GM18951 (cell line): ENCODE measurements around the gene PPP1R15B.

Experiments used
- POLR2A ChIP-seq: IDR thresholded peaks from 4 replicates; pipeline ENCODE4 v1.6.1; 2011; ENCODE audit warnings: mild to moderate bottlenecking; ENCODE audit not compliant: insufficient read length, insufficient read depth; ENCODE audit errors: extremely low read depth
- in situ Hi-C: fragments of 300-500 bp; cut with MboI; formaldehyde crosslinking; loops from one replicate; pipeline ENCODE4 v1.12.0; 2022; ENCODE audit warnings: low sequenced_read_pairs, mixed read lengths, inconsistent platforms; ENCODE audit not compliant: unreplicated experiment

The PPP1R15B gene

DNA sequence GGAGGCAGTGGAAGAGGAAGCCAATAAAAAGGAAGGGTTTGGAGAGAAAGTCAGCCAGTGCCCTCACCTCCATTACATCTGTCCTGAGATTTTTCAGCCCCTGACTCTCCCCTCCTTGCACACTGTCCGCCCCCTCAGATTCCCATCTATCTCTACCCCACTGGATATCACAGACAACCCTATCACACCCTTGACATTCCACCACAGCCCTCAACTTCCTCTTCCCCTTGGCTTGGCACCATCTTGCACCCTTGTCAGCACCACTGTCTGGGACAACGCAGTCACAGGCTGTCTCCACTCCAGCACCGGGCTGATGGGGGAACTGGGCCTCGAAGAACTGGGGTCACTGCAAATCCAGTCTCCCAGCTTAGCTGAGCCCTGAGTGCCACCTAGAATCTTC lies 37.7 kb downstream of the PPP1R15B start:
- no peak for TF ChIP-seq POLR2A
- in situ Hi-C loops: loop anchor here (10.0 to 25.0 kb wide), 2 partner anchors 209 to 512 kb away; partner anchors contain the start of genes REN and SNRPE

DNA sequence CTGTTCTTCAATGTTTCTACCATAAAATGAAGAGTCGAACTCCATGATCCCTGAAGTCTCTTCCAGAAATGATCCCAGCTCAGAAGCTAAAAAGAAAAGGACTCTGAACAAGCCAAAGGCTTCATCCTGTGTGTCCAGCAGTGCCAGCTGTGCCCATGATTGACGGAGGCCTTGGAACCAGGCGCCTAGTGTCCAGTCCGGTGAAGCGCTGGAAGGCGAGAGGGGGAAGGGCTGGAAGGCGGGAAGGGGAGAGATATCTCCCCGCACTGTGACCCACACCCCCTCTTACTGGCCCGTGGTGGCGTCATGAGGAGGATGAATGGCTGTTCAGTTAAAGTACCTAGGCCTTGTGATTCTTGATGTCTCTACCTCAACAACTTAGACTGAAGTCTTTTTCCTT lies 41.4 kb downstream of the PPP1R15B start:
- in situ Hi-C loops: loop anchor here (10.0 to 25.0 kb wide), 2 partner anchors 205 to 508 kb away; partner anchors contain the start of genes REN and SNRPE
- no peak for TF ChIP-seq POLR2A

DNA sequence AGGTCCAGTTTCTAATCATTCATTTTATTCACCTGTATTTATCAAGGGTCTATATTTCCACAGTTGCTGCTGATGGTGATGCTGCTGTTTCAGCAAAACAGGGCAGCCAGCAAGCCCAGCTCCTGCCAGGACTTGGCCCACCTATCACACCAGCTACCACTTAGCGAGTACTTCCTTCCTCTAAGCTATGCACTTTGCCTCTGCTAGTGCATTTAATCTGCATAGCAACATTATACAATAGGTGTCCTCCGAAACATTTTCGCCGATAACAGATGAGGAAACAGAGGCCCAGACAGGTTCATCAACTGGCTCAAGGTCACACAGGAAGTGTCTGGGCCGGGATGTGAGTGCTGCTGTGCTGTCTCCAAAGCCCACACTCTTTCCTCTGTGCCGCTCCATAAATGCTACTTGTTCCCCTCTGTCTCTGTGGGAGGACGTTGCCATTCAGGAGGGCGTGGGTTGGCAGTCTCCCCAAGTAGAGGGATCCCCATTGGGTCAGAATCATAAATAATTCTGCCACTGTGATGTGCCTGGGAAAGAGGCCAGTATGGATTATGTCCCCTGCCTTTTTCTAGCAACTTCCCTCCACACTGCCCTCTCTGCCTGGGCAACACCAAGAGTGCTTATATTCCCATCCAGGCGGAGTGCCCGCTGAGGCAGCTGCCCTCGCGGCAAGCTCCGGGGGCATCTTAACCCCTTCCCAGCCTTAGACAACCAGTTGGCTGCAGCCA lies 42.5 kb downstream of the PPP1R15B start:
- TF ChIP-seq POLR2A: no peak
- in situ Hi-C loops: loop anchor here (25.0 kb wide), 1 partner anchor 507 kb away; the partner anchor contains the start of gene SNRPE

DNA sequence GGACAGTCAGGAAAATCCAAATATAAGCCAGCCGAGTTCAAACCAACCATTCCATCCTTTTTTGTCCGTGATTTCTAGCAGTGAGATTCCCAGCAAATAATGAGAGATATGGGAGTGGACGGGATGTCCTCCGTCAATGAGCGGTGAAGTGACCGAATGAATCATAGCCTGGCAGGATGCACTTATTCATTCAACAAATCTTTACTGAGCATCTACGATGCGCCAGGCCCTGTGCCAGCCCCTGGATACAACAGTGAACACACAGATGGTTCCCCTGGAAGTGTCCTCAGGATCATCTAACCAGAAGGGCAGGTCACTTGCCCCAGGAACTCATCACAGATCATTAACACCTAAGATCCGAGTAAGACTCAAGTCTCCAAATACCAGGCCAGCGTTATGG lies 43.7 kb downstream of the PPP1R15B start:
- TF ChIP-seq POLR2A: no peak
- in situ Hi-C loops: loop anchor here (25.0 kb wide), 1 partner anchor 506 kb away; the partner anchor contains the start of gene SNRPE

DNA sequence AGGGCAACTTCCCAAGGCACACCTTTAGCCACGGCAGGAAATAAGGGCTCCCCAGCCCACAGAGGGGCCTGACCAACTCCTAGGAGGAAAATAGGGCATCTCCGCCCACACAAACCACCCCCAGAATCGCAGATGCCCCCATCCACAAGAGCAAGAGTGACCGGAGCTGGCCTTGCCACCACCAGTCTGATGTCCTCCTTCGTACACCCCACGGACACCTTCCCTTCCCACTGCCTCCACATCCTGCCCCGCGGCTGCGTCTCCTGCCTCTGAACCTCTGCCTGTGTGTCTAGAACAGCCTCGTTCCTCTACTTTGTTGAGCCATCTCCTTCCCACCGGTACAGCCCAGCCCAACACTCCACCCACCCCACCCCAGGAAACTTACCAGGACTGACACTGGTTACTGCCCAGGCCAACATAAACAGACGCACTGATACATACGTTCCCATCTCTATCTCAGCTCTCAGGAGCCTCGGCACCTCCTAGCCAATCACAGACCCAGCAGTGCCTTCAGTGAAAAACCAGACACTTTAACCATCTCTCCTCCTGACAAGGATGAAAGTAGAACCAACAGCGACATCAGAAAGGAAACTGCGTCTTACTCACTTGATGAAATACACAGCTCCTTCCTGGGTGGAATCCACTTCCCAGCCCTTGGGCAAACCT lies 44.3 kb downstream of the PPP1R15B start:
- in situ Hi-C loops: loop anchor here (25.0 kb wide), 1 partner anchor 505 kb away; the partner anchor contains the start of gene SNRPE
- no peak for TF ChIP-seq POLR2A

DNA sequence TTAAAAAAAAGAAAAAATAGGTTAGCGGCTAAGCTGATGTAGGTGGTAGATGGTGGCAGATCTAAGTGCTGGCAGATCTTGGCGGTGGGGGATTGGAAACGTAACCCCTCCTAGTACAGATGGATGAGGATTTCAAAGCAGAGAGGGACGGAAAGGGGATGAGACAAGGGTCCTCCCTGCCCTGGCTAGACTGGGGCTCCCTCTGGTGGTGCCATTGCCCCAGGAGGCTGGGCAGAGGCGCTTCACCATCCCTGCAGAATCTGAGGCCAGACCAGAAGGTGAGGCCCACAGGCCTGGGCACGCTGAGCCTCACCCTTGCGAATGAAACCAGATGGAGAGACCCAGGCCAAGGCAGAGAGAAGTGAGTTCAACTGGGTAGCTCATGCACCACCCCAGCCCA lies 44.9 kb downstream of the PPP1R15B start:
- no peak for TF ChIP-seq POLR2A
- in situ Hi-C loops: loop anchor here (25.0 kb wide), 1 partner anchor 504 kb away; the partner anchor contains the start of gene SNRPE

DNA sequence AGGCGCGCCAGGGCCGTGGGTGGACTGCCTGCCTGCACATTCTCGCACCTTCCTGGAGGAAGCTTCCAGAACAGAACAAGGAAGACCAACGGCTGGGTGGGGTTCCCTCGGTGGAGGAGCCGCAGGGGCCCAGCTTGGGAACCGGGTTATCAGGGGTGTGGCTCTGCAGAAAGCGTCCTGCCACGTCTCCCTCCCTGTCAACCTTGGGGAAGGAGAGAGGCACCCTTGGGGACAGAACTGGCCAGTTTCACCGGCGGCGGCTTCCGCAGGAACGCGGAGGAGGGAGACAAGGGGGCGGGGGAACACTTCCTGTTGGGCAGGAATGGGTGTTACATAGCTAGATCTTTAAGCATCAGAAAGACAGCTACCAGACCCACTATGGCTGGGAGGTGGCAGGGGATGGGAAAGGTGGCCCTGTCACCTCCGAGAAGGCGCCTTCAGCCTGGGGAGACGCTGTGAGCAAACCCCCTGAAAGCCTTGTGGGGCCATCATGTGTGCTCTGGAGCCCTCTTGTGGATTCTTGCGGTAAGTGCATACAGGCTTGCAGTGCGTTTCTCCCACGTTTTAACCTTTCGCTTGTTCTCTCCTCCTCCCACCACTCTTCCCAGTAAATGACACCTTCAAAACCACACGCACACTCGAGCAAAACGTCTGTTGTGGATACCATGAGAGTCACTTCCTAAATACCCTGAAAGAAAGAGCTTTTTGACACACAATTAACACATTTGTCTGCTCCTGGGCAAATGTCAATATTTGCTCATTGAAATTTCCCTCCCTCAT lies 48.1 kb downstream of the PPP1R15B start:
- in situ Hi-C loops: loop anchor here (25.0 kb wide), 1 partner anchor 501 kb away; the partner anchor contains the start of gene SNRPE
- TF ChIP-seq POLR2A: no peak

DNA sequence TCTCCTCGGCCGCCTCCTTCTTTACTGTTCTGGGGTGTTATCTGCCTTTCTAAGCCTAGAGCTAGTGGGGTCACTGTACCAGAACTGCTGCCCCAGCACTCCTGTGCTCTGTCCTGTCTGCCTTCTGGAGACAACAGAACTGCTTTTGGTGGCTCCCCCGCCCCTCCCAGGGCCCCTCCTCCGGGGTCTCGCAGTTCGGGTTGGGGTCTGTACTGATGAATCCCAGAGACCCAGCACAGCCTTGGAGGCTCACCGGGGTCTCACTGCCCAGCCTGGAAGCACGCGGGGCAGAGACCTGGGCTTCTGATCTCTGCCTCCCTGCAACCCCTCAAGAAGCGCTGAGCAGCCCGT lies 48.7 kb downstream of the PPP1R15B start:
- in situ Hi-C loops: loop anchor here (25.0 kb wide), 1 partner anchor 501 kb away; the partner anchor contains the start of gene SNRPE
- no peak for TF ChIP-seq POLR2A

DNA sequence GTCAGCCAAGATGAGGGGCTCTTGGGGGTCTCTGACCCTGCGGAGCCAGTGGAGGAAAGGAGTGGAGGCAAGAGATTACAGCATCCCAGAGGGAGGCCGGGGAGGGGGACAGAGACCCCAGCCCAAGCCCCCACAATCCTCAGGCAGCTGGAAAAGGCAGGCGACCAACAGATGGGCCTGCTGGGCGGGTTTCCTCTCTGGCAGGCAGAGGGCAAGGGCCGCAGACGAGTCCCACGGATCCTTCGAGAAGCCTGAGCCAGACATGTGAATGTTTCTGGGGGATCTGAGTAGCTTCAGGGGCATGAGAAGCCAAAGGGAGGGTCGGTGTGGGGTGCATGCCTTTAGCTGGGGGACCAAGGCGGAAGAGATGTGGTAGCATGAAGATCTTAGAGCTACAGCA lies 49.8 kb downstream of the PPP1R15B start:
- in situ Hi-C loops: loop anchor here (25.0 kb wide), 1 partner anchor 499 kb away; the partner anchor contains the start of gene SNRPE
- no peak for TF ChIP-seq POLR2A

DNA sequence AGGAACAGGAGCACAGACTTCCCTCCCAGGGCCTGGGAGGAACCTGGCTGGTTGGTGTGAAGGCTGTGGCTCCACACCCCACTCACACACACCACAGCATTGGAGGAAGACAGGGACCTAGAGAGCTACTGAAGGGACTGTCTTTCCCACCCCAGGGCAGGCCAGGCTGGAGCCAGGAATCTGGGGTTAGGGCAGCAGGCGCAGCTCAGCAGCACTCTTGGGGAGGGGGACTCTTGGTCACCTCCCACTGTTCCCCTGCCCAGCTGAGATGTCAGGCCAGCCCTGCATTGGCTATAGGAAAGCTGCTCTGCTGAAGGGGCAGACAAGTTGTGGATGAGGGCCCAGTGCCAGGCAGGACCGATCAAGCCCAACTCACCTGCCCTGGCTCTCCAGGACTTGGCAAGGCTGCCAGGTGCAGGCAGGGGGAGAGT lies 50.3 kb downstream of the PPP1R15B start:
- in situ Hi-C loops: loop anchor here (25.0 kb wide), 1 partner anchor 499 kb away; the partner anchor contains the start of gene SNRPE
- TF ChIP-seq POLR2A: no peak

DNA sequence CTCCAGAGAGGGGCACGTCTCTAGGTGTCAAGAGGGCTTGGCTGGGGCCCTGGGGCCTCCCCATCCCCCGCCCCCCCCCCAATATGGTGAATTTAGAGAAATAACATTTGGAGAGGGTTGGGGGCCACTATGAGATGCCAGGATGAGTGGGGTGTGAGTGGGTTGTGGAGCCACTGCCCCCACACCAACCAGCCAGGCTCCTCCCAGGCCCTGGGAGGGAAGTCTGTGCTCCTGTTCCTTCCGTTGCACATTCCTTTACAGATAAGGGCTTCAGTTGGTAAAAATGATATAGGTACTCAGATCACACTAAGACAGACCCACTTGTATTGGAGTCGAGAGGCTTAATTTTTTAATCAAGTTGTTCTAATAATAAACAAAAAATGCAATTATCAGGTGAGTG lies 51.3 kb downstream of the PPP1R15B start:
- TF ChIP-seq POLR2A: no peak
- in situ Hi-C loops: loop anchor here (25.0 kb wide), 1 partner anchor 498 kb away; the partner anchor contains the start of gene SNRPE

DNA sequence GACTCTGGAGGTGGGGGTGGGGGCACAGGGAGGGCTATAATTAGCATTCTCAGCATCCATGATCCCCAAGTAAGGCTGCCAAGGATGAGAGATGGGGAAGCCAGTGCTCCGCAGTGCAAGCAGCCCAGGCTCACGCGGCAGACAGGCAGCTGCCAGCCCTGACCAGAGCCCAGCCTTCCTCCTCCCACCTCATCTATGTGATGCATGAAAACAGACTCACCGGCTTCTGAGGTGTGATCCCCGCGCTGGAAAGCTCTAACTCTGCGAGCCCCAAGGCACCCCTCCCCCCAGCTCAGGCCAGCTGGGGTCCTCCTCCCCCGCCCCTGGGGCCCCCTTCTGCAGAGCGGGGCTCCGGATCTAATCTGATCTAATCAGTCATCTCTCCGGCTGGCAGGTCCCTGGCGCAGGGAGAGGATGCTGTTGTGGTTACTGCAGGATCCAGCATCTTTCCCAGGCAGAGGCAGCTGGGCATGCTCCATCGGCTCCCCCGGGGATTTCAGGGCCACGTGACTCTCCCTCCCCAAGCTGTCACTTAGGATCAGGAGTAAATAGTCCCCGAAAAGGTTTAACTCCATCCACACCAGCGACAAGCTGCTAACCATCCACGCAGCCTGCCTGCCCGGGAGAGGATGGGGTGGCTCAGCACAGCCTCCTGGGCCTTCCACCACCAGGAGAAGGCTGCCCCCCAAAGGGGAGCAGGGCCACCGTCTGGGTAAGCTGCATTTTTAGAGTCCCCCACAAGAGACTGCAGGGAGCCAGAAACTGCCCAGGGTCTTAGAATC lies 52.0 kb downstream of the PPP1R15B start, which contains the start of gene PLEKHA6:
Gene PLEKHA6, minus strand, starts transcription at position 456 of the 782 bp plus-strand sequence. CDS start 86,202 bp downstream, outside the sequence.
- in situ Hi-C loops: loop anchor here (25.0 kb wide), 1 partner anchor 497 kb away; the partner anchor contains the start of gene SNRPE
- no peak for TF ChIP-seq POLR2A
